GM18508 (cell line): ENCODE data around the gene DYNC1LI2.
"Not testable (repeated sequence)": the region's sequence is repeated elsewhere in the genome, so short reads cannot be mapped to it uniquely, and the experiment has no call there.

Experiments
- ATAC-seq: cut with Tn5 transposase; IDR thresholded peaks from one replicate; pipeline ENCODE4 v1.9.1; 2021; ENCODE audit warnings: moderate number of reproducible peaks; ENCODE audit not compliant: insufficient read depth, unreplicated experiment

Gene DYNC1LI2

DNA sequence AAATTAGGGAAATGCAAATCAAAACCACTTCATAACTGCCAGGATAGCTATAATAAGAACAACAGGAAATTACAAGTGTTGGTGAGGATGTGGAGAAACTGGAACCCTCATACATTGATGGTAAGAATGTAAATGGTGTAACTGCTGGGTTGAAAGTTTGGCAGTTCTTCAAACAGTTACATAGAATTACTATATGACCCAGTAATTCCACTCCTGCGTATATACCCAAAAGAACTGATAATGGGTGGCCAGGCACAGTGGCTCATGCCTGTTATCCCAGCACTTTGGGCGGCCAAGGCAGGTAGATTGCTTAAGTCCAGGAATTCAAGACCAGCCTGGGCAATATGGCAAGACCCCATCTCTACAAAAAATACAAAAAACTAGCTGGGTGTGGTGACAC lies 50.4 kb downstream of the DYNC1LI2 start:
- no peak for ATAC-seq

DNA sequence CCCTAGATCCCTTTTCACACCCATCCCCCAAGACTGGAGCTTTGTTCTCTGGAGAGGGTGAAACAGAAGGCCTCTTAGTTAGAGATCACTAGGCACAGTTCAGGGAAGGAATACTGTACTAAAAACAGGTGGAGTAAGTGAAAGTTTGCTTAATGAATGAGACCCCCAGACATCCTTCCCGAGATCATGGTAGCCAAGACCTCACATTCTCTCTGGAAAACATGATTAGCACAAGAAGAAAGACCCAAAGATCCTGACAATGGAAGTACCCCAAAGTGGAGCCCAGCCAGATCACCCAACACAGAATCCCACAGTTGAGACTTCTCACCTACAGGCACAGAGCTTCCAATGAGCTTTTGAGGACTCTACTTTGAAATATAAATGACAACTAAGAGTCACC lies 51.5 kb downstream of the DYNC1LI2 start:
- ATAC-seq = no peak

DNA sequence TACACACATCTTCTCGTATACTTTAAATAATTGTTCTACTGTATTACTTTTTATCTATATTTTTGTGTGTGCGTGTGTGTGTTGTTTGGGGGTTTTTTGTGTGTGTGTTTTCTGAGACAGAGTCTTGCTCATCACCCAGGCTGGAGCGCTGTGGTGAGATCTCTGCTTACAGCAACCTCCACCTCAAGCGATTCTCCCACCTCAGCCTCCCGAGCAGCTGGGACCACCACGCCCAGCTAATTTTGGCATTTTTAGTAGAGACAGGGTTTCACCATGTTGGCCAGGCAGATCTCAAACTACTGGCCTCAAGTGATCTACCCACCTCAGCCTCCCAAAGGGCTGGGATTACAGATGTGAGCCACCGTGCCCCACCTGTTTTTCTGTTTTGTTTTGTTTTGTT lies 53.4 kb downstream of the DYNC1LI2 start:
- no peak for ATAC-seq

DNA sequence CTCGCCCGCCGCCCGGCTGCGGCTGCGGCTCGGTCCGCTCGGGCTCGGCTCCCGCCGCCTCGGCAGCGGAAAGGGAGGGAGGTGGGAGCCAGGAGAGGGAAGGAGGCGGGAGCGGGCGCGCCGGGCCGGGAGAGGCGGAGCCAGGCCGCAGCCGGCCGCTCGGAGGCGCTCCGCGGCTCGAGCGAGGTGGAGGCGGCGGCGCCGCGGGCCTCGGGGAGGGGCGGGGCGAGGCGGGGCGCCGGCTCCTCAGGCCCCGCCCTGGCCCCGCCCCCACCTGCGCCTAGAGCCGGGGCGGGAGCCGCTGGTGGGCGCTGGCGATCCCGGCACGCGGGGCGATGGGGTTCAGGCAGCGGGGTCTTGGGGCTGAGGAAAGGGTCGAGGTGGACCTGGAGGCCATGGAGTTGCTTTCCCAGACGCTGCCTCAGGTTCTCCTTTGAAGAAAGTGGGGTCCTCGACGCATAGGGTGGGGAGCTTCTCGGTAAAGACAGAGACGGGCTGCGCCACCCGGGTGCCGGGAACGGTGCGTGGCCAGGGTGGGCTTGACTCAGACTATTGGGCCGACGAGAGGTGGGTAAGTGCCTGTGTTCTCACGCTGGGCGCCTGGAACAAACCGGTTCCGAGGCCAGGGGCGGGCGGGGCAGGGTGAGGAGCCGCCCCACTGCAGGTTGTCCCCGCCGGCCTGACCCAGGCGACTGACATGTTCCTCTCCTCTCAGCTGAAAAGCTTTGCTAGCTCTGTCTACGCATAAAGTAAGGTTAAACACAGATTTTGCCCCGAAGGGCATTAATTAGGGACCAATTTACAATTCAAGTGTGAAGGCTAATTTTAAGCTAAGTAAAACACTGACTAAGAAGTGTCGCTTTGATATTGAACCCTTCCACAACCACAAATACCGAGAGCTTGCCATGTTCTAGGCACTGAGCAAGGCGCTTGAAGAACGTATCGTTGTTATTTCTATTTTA lies 54.5 kb downstream of the DYNC1LI2 start, which contains the start of gene CMTM4:
TSS of gene CMTM4 (minus strand) at position 75 of the 962 bp plus-strand sequence. CDS start 218 bp downstream, outside the sequence.
- no peak for ATAC-seq

DNA sequence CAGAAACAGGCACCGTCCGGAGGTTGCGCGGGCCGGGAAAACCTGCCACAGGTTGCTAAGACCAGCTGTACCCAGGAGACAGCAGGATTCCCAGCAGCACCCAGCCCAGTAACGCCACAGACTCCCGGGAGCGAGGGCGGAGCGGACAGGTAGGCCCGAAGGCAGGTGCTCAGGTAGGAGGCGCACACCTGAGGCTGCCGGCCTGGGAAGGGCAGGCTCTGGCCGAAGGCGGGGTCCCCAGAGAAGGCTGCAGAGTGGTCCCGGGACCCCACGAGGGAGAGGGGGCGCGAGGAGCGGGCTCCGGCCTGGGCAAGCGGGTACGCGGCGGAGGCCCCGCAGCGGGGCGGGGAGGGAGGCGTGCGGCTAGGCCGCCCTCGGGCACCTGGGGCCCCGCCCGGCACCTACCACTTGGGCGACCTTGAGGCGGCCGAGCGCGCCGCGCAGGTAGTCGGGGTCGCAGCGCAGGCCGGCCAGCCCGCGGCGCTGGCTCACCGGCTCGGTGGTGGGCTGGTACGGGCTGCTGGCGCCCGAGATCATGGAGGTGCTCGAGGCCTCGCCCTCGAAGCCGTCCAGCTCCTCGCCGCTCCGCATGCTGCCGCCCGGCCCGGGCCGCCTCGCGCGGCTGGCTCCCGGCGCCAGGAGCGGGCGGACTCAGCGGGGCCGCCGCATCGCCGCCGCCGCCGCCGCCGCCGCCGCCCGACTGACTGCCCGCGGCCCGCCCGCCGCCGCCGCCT lies 55.3 kb downstream of the DYNC1LI2 start:
- ATAC-seq = no peak

- ATAC-seq = no peak
These were observed 55.9 kb downstream of the DYNC1LI2 start for GRCh38 chr16:66695471-66695934.

DNA sequence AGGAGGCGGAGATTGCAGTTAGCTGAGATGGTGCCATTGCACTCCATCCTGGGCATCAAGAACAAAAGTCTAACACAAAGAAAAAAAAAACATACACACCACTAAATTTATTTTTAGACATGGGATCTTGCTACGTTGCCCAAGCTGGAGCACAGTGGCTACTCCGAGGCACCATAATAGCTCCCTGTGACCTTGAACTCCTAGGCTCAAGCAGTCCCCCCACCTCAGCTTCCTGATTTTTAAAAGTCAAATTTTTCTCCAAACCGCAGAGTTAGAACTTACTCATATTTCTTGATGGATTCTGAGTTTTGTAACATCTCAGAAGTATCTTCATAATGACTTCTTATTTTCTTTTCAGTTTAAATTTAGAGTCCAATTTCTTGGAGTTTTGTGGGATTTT lies 58.3 kb downstream of the DYNC1LI2 start:
- ATAC-seq = no peak

DNA sequence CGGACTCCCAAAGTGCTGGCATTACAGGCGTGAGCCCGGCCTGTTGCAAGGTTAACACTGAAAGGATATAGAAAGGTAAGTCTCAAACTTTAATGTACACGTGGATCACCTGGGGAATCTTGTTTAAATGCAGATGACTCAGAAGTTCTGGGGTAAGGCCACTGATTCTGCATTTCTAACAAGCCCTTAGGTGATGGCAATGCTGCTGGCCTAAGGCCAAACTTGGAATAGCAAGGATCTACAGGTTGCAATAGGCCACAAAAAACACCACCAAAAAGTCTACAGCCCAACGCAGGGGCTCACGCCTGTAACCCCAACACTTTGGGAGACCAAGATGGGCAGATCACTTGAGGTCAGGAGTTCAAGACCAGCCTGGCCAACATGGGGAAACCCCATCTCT lies 59.1 kb downstream of the DYNC1LI2 start:
- no peak for ATAC-seq

GRCh38 chr16:66691234-66691633 lies 60.2 kb downstream of the DYNC1LI2 start:
- no peak for ATAC-seq

- ATAC-seq = no peak
These were observed 61.1 kb downstream of the DYNC1LI2 start for GRCh38 chr16:66690106-66690847.

DNA sequence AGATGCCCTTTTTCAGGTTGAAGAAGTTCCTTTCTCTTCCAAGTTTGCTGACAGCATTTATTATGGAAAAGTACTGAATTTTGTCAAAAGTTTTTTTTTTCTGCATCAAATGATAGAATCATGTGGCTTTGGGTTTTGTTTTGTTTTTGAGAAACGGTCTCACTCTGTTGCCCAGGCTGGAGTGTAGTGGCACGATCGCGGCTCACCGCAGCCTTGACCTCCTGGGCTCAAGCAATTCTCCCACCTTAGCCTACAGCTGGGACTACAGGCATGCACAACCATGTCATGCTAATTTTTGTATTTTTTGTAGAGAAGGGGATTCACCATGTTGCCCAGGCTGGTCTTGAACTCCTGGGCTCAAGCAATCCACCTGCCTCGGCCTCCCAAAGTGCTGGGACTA lies 62.1 kb downstream of the DYNC1LI2 start:
- ATAC-seq = no peak

GRCh38 chr16:66687906-66688625 lies 63.3 kb downstream of the DYNC1LI2 start:
- no peak for ATAC-seq

GRCh38 chr16:66685501-66686115 lies 65.8 kb downstream of the DYNC1LI2 start:
- not testable (repeated sequence) for ATAC-seq

GRCh38 chr16:66682271-66682670 lies 69.1 kb downstream of the DYNC1LI2 start:
- no peak for ATAC-seq

DNA sequence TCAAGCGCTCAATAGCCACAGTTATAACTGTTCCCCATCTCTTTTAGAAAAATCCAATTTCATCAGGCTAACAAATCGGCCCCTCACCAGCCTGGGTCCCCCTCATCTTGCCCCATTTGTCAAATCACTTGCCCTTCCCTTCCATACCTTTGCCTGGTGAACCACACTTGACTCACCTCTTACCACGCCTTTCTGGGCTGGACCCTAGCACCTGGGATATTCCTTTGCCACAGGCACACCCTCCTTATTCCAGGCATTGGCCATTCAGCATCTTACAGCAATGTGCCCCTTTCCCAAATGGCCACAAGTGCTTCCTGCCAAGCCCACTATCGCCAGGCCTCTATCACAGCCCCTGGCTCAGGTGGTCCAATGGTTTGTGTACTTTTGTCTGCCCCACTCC lies 69.7 kb downstream of the DYNC1LI2 start:
- no peak for ATAC-seq

DNA sequence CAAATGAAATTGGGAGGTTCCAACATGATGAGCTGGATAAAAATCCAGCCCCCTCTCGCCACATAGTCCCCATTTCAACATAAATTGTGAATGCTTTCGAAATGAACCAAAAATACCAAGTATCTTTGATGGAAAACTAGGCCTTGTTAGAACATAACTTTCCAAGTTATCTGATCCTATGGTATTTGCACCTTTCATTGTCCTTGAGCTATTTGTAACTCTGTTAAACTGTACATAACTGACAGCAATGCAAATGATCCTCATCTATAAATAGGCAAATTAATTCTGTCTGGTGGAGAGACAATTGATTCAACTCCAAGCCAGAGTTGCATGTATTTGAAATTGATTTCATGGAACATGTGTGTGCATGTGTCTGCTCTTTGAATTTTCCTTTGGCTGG lies 73.1 kb downstream of the DYNC1LI2 start:
- no peak for ATAC-seq

DNA sequence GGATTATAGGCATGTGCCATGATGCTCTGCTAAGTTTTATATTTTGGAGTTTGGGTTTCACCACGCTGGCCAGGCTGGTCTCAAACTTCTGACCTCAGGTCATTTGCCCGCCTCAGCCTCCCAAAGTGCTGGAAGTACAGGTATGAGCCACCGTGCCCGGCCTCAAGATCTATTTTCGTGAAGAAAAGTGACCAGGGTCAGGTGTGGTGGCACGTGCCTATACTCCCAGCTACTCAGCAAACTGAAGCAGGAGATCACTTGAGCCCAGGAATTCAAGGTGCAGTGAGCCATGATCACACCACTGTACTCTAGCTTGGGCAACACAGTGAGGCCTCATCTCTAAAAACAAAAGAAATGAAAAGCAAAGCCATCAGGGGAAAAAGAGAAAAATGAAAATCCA lies 73.6 kb downstream of the DYNC1LI2 start:
- no peak for ATAC-seq

GRCh38 chr16:66677179-66677578 lies 74.2 kb downstream of the DYNC1LI2 start:
- ATAC-seq = no peak

DNA sequence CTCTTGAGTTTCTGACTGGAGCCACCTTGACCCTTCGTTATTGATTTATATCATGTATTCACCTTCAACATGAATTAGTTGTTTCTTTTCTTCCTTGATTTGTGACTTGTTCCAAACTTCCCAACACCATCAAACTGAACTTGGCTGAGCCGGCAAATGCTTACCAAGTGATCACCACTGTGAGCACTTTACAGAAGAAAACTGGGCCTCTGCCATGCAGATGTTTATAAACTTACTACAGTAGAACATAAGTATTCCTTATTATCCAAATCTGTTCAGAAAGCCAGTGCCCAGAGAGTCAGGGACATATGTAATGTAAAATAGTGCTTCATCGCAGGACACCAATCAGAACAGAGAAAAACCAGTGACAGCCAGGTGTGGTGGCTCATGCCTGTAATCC lies 74.8 kb downstream of the DYNC1LI2 start:
- no peak for ATAC-seq
